Type B pancreatic cell (in vitro differentiated cells): ENCODE data around the gene ARL16. TPM values are rescaled to one million over a fixed set of nuclear protein-coding genes. Genes with fewer than 3 reads are reported as not detected.

Source experiments
- DNase-seq: peaks from one replicate; pipeline ENCODE4 v3.0.0; 2021; ENCODE audit warnings: mixed read lengths; ENCODE audit not compliant: unreplicated experiment; ENCODE audit errors: extremely low spot score
- H3K27ac Mint-ChIP-seq: 2 replicates; pipeline ENCODE4 v1.8.0; 2021; ENCODE audit warnings: mild to moderate bottlenecking, mixed read lengths
- H3K27me3 Mint-ChIP-seq: 2 replicates; pipeline ENCODE4 v1.8.0; 2021; ENCODE audit warnings: mixed read lengths
- H3K36me3 Mint-ChIP-seq: 2 replicates; pipeline ENCODE4 v1.8.0; 2021; ENCODE audit warnings: mixed read lengths
- H3K4me1 Mint-ChIP-seq: one replicate; pipeline ENCODE4 v1.8.0; 2021; ENCODE audit warnings: mixed read lengths; ENCODE audit not compliant: unreplicated experiment
- H3K4me3 Mint-ChIP-seq: 2 replicates; pipeline ENCODE4 v1.8.0; 2021; ENCODE audit warnings: mild to moderate bottlenecking, mixed read lengths
- H3K9me3 Mint-ChIP-seq: 2 replicates; pipeline ENCODE4 v1.8.0; 2021; ENCODE audit warnings: mixed read lengths
- CTCF ChIP-seq: fragments of 200-600 bp; sonication (generic); conservative IDR thresholded peaks from 2 replicates; pipeline ENCODE4 v1.5.0; 2021; ENCODE audit warnings: antibody characterized with exemption, mild to moderate bottlenecking
- total RNA-seq: library from RNA; stranded (reverse); gene quantifications from 2 replicates; pipeline ENCODE4 v1.2.1, GENCODE V29; 2021; ENCODE audit warnings: low replicate concordance

The ARL16 gene
- total RNA-seq, 1 donor from 2014 or later: 47.2 TPM

DNA sequence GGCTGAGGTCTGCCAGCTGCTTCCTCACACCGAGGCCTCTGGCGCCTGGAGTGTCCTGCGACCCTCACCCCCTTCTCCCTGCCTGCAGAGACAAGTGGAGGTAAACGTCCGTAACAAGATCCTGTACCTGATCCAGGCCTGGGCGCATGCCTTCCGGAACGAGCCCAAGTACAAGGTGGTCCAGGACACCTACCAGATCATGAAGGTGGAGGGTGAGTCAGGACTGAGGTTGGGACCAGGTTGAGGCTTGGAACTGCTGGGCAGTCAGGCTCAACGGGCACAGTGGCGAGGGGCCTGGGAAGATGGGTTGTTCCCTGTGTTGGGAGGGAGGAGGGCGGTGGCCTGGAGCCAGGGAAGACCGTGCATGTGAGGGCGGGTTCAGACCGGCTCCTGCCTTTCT lies 5.0 kb upstream of the ARL16 start:
- no peak overlapping the region for H3K4me3 Mint-ChIP-seq
- H3K27ac Mint-ChIP-seq: no peak overlapping the region
- peaks cover 3% of the 10 kb centered on the region for H3K36me3 Mint-ChIP-seq
- peaks cover 7% of the 10 kb centered on the region for H3K4me1 Mint-ChIP-seq
- H3K9me3 Mint-ChIP-seq: no peaks in the 10 kb centered on the region
- TF ChIP-seq CTCF: no peak
- no peak for DNase-seq
- H3K27me3 Mint-ChIP-seq: no peaks in the 10 kb centered on the region

- H3K36me3 Mint-ChIP-seq: peaks cover 4% of the 10 kb centered on the region
- H3K27me3 Mint-ChIP-seq: no peaks in the 10 kb centered on the region
- TF ChIP-seq CTCF: no peak
- no peak for DNase-seq
- H3K27ac Mint-ChIP-seq: no peak overlapping the region
- H3K4me1 Mint-ChIP-seq: peaks cover 9% of the 10 kb centered on the region
- no peak overlapping the region for H3K4me3 Mint-ChIP-seq
- no peaks in the 10 kb centered on the region for H3K9me3 Mint-ChIP-seq
These were observed 4.4 kb upstream of the ARL16 start for GRCh38 chr17:81687770-81688541.

GRCh38 chr17:81686614-81687013 lies 3.0 kb upstream of the ARL16 start:
- Mint-ChIP-seq H3K4me3 (no peak overlapping the region), H3K4me1 (peaks cover 14% of the 10 kb centered on the region), H3K27ac (no peak overlapping the region), H3K27me3 (no peaks in the 10 kb centered on the region), H3K9me3 (no peaks in the 10 kb centered on the region), H3K36me3 (peaks cover 4% of the 10 kb centered on the region)
- no peak for DNase-seq
- TF ChIP-seq CTCF: no peak

GRCh38 chr17:81685108-81685507 lies 1.5 kb upstream of the ARL16 start:
- no peak for DNase-seq
- peaks cover 4% of the 10 kb centered on the region for H3K36me3 Mint-ChIP-seq
- peaks cover 14% of the 10 kb centered on the region for H3K4me1 Mint-ChIP-seq
- TF ChIP-seq CTCF: no peak
- H3K27me3 Mint-ChIP-seq: no peaks in the 10 kb centered on the region
- H3K27ac Mint-ChIP-seq: peak overlapping the region; percentile 81
- H3K9me3 Mint-ChIP-seq: no peaks in the 10 kb centered on the region
- H3K4me3 Mint-ChIP-seq: peak overlapping the region; percentile 87

DNA sequence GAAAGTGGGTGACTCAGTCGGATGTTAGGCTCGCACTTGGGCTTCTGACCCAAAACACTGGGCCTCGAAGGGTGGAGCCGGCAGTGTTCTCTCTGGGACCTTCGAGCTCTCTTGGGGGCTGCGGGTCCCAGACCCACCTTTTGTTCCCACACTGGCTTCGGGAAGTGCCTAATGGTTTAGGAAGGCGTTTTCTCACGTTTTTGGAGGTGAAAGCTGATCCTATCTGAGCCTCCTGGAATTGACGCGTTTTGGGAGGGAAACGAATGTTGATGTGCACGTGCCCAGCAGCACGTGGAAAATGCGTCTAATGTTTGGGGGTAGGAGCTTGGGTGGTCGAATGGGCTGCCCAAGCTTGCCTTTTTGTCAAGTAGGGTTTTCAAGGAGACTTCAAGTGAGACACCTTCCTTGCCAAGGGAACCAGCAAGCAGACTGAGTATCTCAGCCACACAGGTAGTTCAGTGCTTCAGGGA lies 880 bp upstream of the ARL16 start:
- Mint-ChIP-seq H3K4me3 (peak overlapping the region; percentile 87), H3K9me3 (no peaks in the 10 kb centered on the region), H3K36me3 (peaks cover 4% of the 10 kb centered on the region), H3K4me1 (peaks cover 14% of the 10 kb centered on the region), H3K27me3 (no peaks in the 10 kb centered on the region), H3K27ac (peak overlapping the region; percentile 81)
- no peak for DNase-seq
- no peak for TF ChIP-seq CTCF
